GM18502 (cell line): ENCODE results near the gene UBA7.

Experiments used
- ATAC-seq: cut with Tn5 transposase; IDR thresholded peaks from one replicate; pipeline ENCODE4 v1.9.1; 2021; ENCODE audit warnings: mild to moderate bottlenecking; ENCODE audit not compliant: unreplicated experiment, poor library complexity

UBA7 gene

DNA sequence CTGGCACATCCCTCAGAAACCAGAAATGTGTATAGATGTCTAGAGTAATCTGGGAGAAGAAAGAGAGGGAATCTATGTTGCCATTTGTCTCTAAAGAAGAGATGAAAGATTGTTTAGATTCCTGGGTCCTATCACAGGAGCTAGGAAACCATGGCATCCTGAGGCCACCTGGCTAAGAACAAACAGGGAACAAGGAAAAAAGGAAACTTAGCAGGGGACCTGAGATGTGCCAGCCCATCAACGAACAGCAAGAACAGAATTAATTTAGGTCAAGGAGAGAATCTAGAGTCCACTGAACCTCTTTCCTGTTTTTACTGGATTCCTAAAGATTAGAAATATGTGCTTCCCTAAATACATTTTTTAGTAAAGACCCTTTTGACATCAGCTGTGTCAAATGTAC, 57.7 kb downstream of the UBA7 start:
- no peak for ATAC-seq
